Measurements from ENCODE around the gene ARHGEF38. TPM values are rescaled to one million over a fixed set of nuclear protein-coding genes. Genes with fewer than 3 reads are reported as not detected.

The ARHGEF38 gene, protein sequence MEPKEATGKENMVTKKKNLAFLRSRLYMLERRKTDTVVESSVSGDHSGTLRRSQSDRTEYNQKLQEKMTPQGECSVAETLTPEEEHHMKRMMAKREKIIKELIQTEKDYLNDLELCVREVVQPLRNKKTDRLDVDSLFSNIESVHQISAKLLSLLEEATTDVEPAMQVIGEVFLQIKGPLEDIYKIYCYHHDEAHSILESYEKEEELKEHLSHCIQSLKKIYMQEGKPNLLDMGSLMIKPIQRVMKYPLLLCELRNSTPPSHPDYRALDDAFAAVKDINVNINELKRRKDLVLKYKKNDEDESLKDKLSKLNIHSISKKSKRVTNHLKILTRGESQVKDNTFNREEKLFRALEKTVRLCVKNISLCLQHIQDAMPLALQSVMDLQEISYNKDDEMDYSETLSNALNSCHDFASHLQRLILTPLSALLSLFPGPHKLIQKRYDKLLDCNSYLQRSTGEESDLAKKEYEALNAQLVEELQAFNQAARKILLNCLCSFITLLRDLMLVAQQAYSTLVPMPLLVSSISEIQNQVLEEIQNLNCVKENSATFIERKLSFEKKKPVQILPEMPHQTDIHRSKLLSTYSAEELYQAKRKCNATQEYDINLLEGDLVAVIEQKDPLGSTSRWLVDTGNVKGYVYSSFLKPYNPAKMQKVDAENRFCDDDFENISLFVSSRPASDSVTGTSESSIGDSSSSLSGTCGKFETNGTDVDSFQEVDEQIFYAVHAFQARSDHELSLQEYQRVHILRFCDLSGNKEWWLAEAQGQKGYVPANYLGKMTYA
- total RNA-seq (0.69 TPM), polyA plus RNA-seq (not detected)

DNA sequence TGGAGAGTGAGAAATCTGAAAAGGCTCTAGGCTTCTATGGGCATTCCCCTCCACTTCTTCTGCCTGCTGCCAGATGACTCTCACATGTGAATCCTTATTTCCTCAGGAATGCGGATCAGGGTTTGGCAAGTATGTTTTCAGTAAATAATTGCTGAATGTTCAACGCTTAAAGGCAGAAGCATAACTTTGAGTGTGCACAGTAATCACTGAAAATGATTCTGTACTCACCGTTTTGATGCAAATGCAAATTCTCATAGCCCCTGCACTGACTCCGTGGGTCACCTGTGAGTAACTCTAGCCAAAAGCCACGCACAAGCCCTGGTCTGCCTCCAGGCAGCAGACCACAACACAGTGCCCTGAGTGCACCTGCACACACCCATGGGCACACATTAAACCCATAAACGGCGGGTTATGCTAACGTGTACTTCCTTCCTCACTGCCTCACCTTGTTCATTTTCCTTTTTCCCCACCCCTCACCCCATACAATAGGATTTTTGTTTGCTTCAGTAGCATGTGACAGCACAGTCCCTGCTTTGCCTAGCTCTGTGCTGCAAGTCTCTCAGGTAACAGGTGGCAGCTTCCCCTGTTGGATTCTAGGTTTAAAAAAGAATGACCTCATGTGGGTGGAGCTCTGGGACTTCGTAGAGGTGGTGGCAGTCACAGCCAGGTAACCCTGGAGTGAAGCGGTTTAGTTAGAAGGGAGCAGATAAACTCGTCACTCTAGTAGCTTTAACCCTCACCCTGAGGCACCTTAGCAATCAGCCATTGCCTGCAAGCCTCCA is at the start of gene ARHGEF38:
Gene ARHGEF38 (plus strand): TSS at position 656 of the 782 bp plus-strand sequence. CDS start 146 bp downstream, outside the sequence.
- H3K4me3 ChIP-seq (ENCODE audit: low read depth, low read length), result no peak within 1 kb of the TSS

DNA sequence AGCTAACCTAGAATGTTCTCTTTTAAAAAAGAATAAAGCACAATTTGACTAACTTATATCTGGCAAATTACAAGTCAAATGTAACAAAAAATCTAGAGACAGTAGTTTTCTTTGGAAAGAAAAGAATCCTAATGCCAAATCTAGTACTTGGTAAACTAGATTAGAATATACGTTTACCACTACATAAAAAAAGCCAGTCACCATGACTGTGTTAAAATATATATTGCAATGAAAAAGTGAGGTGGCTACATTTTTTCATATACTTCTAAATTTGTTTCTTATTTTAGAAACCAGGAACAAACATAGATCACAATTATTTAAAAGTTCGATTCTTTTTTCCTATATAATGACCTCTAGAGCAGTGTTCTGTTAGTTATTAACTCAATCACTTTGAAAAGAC is 48.9 kb upstream of the ARHGEF38 start:
- WGBS, result 84% methylated on average over 2 of the region's 2 CpGs
- no peak for DNase-seq (ENCODE audit: extremely low spot score)
- no peak overlapping the region for H3K4me3 ChIP-seq (ENCODE audit: low read depth, low read length)
- no peak overlapping the region for H3K27ac ChIP-seq (ENCODE audit: low read depth)
- H3K4me1 ChIP-seq (ENCODE audit: insufficient read depth), result no peaks in the 10 kb centered on the region
- no peaks in the 10 kb centered on the region for H3K36me3 ChIP-seq (ENCODE audit: insufficient read depth)

More for the DNA sequence above, at the start of gene ARHGEF38:
- DNase-seq (ENCODE audit: extremely low spot score), result peak; percentile 36
- no peaks in the 10 kb centered on the region for H3K4me1 ChIP-seq (ENCODE audit: insufficient read depth)
- no peaks in the 10 kb centered on the region for H3K36me3 ChIP-seq (ENCODE audit: insufficient read depth)
- no peak within 1 kb of the TSS for H3K27ac ChIP-seq (ENCODE audit: low read depth)
- 36% methylated on average over 11 of the region's 11 CpGs for WGBS

DNA sequence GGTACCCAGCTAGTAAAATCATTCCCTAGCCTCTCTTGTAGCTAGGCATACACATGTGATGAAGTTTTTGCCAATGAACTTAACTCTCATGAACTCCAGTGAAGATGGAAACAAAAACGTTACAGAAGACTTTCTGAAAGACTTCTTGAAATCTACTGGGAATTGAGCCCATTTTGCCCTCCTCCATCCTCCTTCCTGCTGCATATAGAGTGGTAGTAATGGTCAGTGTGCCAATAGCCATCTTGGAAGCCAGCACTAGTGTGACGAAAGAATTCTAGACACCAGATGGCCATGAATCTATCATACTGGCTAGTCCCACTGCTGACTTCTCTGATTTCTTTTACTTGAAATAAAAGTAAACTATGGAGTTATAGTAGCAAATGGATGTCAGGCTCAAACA is 47.7 kb upstream of the ARHGEF38 start:
- Histone ChIP-seq H3K4me1 (ENCODE audit: insufficient read depth) (no peaks in the 10 kb centered on the region), H3K4me3 (ENCODE audit: low read depth, low read length) (no peak overlapping the region), H3K27ac (ENCODE audit: low read depth) (no peak overlapping the region), H3K36me3 (ENCODE audit: insufficient read depth) (no peaks in the 10 kb centered on the region)
- DNase-seq (ENCODE audit: extremely low spot score), result no peak
- WGBS, result 38% methylated on average over 2 of the region's 2 CpGs

DNA sequence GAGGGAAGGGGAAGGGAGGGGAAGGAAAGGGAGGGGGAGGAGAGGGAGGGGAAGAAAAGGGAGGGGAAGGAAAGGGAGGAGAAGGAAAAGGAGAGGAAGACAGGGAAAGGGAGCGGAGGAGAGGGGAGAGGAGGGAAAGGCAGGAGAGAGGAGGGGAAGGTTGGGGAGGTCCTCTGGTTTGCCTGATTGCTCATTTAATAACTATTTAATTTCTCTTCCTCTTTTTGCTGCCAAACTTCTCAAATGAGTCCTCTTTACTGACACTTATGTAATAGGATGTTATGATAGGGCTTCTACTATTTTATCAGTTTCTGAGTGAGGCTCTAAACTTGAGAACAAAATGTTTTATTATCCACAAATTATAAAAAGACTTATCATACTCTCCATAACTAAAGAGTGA is 43.1 kb upstream of the ARHGEF38 start:
- Histone ChIP-seq H3K36me3 (ENCODE audit: insufficient read depth) (no peaks in the 10 kb centered on the region), H3K27ac (ENCODE audit: low read depth) (no peak overlapping the region), H3K4me3 (ENCODE audit: low read depth, low read length) (no peak overlapping the region), H3K4me1 (ENCODE audit: insufficient read depth) (no peaks in the 10 kb centered on the region)
- WGBS, result 52% methylated on average over 1 of the region's 1 CpG
- DNase-seq (ENCODE audit: extremely low spot score), result no peak

DNA sequence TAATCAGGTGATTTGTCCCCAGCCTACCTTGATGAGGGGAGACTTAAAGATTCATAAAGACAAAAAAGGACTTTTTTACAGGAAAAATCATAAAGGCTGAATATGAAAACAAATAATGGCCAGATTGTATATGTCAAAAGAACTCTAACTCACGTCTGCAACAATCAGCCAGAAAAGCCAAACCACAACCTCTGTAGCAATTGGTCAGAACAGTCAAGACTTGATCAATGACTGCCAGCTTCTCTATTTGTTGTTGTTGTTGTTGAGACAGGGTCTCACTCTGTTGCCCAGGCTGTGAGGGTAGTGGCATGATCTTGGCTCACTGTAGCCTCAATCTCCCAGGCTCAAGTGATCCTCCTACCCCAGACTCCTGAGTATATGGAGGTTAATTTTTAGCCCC is 42.7 kb upstream of the ARHGEF38 start:
- Histone ChIP-seq H3K4me1 (ENCODE audit: insufficient read depth) (no peaks in the 10 kb centered on the region), H3K36me3 (ENCODE audit: insufficient read depth) (no peaks in the 10 kb centered on the region), H3K27ac (ENCODE audit: low read depth) (no peak overlapping the region), H3K4me3 (ENCODE audit: low read depth, low read length) (no peak overlapping the region)
- WGBS, result 47% methylated on average over 1 of the region's 1 CpG
- no peak for DNase-seq (ENCODE audit: extremely low spot score)

DNA sequence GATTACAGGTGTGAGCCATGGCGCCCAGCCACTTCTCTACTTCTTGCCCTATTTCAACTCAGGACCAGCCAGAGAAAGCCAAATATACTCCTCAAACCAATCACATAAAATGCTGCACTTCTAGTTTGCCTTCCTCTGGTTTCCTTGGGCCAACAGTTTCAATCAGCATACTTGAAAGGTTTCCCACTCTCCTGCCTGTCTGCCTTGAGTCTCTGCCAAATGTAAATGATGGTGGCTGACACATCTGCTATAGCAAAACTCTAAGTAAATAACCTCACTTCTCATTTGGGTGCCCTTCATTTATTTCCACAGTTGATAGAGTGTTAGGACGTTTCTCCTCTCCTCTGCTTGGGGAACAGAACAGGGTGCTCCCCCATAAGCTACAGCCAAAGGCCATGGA is 42.2 kb upstream of the ARHGEF38 start:
- WGBS, result 70% methylated on average over 2 of the region's 2 CpGs
- Histone ChIP-seq H3K36me3 (ENCODE audit: insufficient read depth) (no peaks in the 10 kb centered on the region), H3K4me1 (ENCODE audit: insufficient read depth) (no peaks in the 10 kb centered on the region), H3K4me3 (ENCODE audit: low read depth, low read length) (no peak overlapping the region), H3K27ac (ENCODE audit: low read depth) (no peak overlapping the region)
- DNase-seq (ENCODE audit: extremely low spot score), result no peak

DNA sequence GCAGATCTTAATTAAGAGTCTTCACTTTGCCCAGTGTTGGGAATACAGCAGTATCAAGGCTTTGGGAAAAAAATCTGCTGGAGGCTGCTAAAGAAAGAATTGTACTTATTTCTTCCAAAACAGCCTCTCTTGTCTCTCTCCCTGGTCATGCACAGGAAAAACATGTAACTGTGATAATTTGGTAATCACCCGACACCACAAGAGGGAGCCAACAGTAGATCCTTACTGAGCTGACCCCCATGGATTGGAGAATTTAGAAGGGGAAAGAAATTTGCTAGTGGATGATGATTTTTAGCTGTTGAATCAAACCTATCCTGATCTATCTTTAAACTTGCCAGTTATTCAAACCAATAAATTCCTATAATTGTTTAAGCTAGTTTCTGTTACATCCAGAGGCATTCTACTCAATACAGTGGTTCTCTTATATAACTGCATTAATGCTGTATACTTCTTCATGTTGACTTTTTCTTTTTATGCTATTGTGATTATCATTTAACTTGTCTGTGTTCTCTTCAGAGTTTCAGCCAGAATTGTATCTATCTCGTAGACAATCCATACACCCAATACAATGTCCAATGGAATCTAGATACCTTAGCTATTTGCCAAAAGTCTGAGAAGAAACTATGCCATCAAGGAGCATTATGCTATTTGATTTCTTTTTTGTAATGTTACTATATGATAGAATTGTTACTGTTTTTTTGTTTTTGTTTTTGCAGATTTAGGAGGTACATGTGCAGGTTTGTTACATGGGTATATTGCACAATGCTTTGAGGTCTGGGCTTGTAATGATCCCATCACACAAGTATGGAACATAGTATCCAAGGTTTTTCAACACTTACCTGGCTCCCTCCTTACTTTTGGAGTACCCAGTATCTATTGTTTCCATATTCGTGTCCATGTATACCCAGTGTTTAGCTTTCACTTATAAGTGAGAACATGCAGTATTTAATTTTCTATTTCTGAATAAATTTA is 31.3 kb upstream of the ARHGEF38 start:
- no peak for DNase-seq (ENCODE audit: extremely low spot score)
- 18% methylated on average over 3 of the region's 3 CpGs for WGBS
- Histone ChIP-seq H3K4me3 (ENCODE audit: low read depth, low read length) (no peak overlapping the region), H3K4me1 (ENCODE audit: insufficient read depth) (no peaks in the 10 kb centered on the region), H3K36me3 (ENCODE audit: insufficient read depth) (no peaks in the 10 kb centered on the region), H3K27ac (ENCODE audit: low read depth) (no peak overlapping the region)

DNA sequence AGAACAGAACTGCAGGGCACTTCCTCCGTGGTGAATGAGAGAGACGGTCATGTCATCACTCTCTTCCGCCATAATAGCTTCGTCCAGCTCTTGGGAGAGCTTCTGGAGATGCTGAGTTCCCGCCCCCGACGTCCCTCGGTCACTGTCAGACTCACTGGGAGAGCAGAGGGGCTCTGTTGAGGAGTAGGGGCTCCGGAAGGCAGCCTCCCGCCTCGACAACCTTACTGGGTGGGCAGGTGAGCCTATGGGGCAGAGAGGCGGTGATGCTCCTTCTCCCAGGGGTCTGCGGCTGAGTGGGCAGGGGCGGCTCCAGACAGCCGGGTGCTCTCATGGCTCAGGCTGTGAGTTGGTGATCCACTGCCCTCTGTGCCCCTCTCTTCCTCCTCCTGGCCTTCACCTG is 25.8 kb upstream of the ARHGEF38 start:
- no peak overlapping the region for H3K27ac ChIP-seq (ENCODE audit: low read depth)
- no peak overlapping the region for H3K4me3 ChIP-seq (ENCODE audit: low read depth, low read length)
- no peaks in the 10 kb centered on the region for H3K4me1 ChIP-seq (ENCODE audit: insufficient read depth)
- H3K36me3 ChIP-seq (ENCODE audit: insufficient read depth), result no peaks in the 10 kb centered on the region
- 90% methylated on average over 15 of the region's 15 CpGs for WGBS
- DNase-seq (ENCODE audit: extremely low spot score), result no peak

DNA sequence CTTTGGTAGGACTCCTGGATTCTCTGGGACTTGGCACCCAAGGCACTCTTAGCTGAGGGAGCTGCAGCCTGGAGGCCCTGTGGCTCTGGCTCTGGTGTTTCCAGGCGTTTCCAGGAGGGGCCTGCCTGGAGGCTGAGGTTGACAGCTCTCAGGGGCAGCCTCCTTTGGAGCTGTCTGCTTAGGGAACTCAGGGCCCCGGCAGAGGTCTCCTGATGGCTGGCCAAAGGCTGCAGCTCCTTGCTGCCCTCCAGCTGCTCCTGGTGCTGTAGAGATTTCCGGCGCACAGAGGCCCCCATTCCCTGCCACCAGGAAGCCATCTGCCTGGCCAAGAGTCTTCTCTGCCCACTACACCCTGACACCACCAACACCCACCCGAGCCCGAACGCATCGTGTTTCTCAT is 25.3 kb upstream of the ARHGEF38 start:
- 89% methylated on average over 8 of the region's 8 CpGs for WGBS
- no peak overlapping the region for H3K27ac ChIP-seq (ENCODE audit: low read depth)
- no peak for DNase-seq (ENCODE audit: extremely low spot score)
- no peak overlapping the region for H3K4me3 ChIP-seq (ENCODE audit: low read depth, low read length)
- H3K36me3 ChIP-seq (ENCODE audit: insufficient read depth), result no peaks in the 10 kb centered on the region
- H3K4me1 ChIP-seq (ENCODE audit: insufficient read depth), result no peaks in the 10 kb centered on the region

DNA sequence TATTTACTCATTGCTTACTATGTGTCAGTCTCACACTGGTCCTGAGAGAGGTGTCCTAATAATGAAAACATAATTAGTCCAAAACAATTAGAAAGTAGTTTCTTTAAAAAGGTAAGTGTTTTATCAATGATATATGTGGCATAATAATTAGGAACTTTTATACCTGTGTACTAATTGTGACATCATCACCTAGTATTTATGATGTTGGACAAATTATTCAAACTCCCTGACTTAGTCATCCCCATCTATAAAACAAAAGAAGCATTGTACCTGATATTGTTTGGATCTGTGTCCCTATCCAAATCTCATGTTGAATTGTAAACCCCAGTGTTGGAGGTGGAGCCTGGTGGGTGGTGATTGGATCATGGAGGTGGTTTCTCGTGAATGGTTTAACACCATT is 15.8 kb upstream of the ARHGEF38 start:
- H3K4me3 ChIP-seq (ENCODE audit: low read depth, low read length), result no peak overlapping the region
- 91% methylated on average over 1 of the region's 1 CpG for WGBS
- no peak for DNase-seq (ENCODE audit: extremely low spot score)

DNA sequence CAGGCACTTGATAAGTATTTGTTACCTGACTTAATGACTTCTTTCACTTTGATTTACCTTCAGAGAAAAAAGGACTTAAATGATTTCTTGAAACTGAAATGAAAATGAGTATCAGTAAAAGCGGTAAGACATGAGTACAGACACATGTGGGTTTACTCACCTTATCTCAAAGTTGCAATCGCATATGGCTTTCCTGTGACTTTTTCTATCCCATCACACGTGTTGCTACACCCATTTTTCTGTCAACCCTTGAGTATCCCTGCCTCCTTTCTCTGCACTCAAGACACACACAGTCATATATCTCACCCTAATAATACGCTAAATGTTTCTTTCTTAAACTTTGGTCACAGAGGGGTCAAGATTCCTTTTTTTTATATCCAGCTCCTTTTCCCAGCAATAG is 11.0 kb upstream of the ARHGEF38 start:
- H3K4me1 ChIP-seq (ENCODE audit: insufficient read depth), result no peaks in the 10 kb centered on the region
- 54% methylated on average over 4 of the region's 4 CpGs for WGBS
- no peaks in the 10 kb centered on the region for H3K36me3 ChIP-seq (ENCODE audit: insufficient read depth)
- no peak for DNase-seq (ENCODE audit: extremely low spot score)
- no peak overlapping the region for H3K4me3 ChIP-seq (ENCODE audit: low read depth, low read length)
- H3K27ac ChIP-seq (ENCODE audit: low read depth), result no peak overlapping the region

More for the DNA sequence above, 15.8 kb upstream of the ARHGEF38 start:
- H3K27ac ChIP-seq (ENCODE audit: low read depth), result no peak overlapping the region
- H3K36me3 ChIP-seq (ENCODE audit: insufficient read depth), result no peaks in the 10 kb centered on the region
- no peaks in the 10 kb centered on the region for H3K4me1 ChIP-seq (ENCODE audit: insufficient read depth)

DNA sequence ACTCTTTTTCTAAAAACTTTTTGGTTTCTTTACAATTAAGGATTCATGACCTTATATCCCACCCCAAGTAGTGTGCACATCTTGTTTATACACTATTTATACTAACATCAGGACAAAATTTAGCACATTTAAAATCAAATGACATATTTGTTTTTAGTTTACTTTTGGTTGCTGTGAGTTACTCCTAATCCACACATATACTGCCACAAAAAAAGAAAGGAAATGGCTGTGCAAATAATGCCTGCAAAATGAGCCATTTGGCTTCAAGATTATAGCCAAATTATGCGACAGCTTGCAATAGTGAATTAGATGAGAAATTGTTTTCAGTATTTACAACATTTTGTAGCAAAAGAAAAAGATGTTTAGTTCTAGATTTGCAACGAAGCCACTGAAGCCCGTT is 10.4 kb upstream of the ARHGEF38 start:
- Histone ChIP-seq H3K36me3 (ENCODE audit: insufficient read depth) (no peaks in the 10 kb centered on the region), H3K4me1 (ENCODE audit: insufficient read depth) (no peaks in the 10 kb centered on the region), H3K4me3 (ENCODE audit: low read depth, low read length) (no peak overlapping the region), H3K27ac (ENCODE audit: low read depth) (no peak overlapping the region)
- WGBS, result 62% methylated on average over 3 of the region's 3 CpGs
- no peak for DNase-seq (ENCODE audit: extremely low spot score)

DNA sequence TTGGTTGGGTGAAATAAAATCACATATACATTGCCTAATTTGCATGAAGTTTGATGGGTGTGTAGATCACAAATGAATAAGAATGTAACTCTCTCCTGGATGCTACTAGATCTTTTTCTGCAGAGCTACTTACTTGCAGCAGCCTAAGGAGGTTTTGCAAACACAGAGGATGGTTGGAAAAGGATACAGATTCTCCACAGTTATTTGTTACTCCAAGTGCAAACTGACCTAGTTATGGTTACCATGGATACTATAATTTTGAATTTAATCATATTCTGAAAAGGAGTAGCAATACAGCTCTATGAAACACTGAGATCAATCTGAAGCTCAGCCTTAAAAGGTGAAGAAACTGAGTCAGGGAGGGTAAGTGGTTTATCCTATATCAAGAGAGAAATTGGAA is 9.1 kb upstream of the ARHGEF38 start:
- no peaks in the 10 kb centered on the region for H3K4me1 ChIP-seq (ENCODE audit: insufficient read depth)
- H3K4me3 ChIP-seq (ENCODE audit: low read depth, low read length), result no peak overlapping the region
- no peak overlapping the region for H3K27ac ChIP-seq (ENCODE audit: low read depth)
- H3K36me3 ChIP-seq (ENCODE audit: insufficient read depth), result no peaks in the 10 kb centered on the region
- DNase-seq (ENCODE audit: extremely low spot score), result no peak
